KBM-7 (cell line): ENCODE measurements around the gene MUSTN1.

Experiments
- DNase-seq: peaks from one replicate; pipeline ENCODE4 v3.0.0-alpha.2; 2015
- in situ Hi-C: fragments of 300-500 bp; cut with MboI; formaldehyde crosslinking; loops from 2 replicates; pipeline ENCODE4 v1.14.3; 2020; ENCODE audit warnings: low sequenced_read_pairs, low pct_unique_long_range_greater_than_20kb, mixed read lengths

Gene MUSTN1

DNA sequence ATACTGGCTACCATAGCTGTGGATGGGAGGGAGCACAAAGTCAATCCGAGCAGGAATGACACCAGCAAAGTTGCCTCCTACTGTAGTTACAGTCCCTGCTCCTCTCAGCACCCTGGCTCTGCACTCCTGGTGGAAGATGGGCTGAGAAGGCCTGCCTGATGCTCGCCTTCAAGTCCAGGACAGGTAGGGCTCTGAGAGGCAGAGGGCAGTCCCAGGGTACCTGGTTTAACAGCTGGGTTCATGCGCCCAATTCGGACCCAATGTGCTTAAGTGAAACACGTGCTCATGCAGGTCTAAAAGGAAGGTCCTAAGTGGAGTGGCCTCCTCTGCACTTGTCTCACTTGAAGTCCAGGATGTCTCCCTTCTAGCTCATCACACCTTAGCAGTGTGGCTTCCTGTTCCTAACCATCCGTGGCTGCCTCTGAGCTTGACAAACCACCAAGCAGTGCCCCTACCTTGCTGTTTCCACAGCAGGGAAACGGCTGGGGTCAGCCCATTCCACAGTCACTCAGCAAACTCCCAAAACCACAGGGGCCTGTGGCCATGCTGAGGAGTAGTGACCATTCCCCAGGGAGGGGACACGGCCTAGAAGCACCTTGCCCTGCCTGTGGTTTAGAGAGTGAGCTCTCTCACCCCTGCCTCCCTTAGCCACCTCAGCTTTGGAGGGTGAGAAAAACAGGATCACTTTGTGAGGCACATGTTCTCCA lies 3.9 kb upstream of the MUSTN1 start:
- no peak for DNase-seq
- in situ Hi-C loops: no loop called here

- DNase-seq: no peak
- in situ Hi-C loops: no loop called here
Observed at GRCh38 chr3:52836986-52837385, 2.2 kb upstream of the MUSTN1 start.

DNA sequence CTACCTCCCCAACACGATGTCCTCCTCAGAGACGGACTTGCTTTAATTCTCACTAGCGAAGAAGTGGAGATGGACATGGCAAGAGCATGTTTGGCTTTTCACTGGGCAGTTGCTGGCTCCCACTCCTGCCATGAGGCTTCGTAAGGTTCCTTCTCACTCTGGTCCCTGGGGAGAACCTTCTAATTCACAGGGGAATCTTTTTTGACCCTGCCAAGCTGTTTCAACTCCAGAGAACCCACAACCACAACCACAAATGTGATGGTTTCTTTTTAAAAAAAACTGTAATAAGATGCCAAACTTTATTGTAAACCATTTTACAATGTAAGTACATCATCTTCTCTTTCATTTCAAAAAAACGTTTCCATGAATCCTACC lies 1.6 kb upstream of the MUSTN1 start:
- in situ Hi-C loops: no loop called here
- DNase-seq: no peak

GRCh38 chr3:52835766-52836470 lies 1.1 kb upstream of the MUSTN1 start:
- in situ Hi-C loops: no loop called here
- no peak for DNase-seq

DNA sequence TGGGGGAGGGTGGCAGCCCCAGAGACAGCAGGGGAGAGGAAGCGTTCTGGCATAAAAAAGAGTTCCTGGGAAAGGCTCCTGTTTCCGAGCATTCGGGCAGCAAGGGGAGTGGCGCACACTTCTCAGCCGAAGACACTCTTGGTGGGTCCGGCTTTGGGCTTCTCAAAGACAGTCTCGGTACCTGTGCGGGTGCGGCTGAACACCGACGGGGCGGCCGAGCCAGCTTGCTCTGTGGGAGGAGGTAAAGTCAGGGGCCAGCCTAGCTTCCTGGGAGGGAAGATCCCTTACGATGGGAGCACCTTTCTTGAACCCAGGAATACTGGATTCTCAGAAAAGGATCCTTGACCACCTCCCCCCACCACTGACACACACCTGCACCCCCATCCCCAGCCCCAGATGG lies 1.6 kb downstream of the MUSTN1 start:
- in situ Hi-C loops: no loop called here
- DNase-seq: no peak

GRCh38 chr3:52831500-52832301 lies 3.1 kb downstream of the MUSTN1 start:
- peak; percentile 34 for DNase-seq

DNA sequence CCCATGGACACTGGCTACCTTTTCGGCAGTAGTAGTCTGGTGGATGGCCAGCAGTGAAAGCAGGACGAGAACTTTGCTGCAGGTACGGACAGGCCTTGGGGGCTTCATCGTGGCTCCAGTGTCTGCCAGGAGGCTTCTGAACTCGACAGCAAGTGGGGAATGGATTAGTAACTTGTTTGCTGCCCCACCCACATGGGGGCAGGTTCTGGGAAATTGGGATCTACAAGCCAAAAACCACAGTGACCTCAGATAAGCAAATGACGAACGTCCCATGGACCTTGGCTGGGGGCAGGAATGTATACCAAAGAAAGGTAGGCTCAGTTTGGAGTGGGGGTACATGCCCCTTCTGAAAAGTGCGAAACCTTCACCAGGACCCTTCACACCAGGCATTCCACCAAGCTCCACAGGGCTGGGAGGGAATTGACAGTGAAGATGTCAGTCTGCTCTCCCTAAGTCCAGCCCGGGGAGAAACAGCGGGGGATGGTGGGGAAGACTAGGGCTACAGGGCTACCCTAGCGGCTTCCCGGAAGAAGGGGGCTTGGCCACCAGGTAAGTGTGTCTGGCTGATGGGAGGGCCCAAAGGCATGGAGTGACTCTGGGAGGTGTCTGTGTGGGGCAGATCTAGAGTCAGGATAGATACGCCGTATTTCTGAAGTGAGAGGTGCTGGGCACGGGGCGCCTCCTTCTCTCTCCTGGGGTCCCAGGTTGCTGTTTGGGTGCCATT lies 4.1 kb downstream of the MUSTN1 start, which contains the start of gene ITIH4:
ITIH4 (minus strand) TSS at position 138 of the 724 bp plus-strand sequence; CDS start at position 108, 30 bp downstream.
- in situ Hi-C loops: no loop called here
- DNase-seq: no peak

More at GRCh38 chr3:52831500-52832301, 3.1 kb downstream of the MUSTN1 start:
- in situ Hi-C loops: no loop called here

DNA sequence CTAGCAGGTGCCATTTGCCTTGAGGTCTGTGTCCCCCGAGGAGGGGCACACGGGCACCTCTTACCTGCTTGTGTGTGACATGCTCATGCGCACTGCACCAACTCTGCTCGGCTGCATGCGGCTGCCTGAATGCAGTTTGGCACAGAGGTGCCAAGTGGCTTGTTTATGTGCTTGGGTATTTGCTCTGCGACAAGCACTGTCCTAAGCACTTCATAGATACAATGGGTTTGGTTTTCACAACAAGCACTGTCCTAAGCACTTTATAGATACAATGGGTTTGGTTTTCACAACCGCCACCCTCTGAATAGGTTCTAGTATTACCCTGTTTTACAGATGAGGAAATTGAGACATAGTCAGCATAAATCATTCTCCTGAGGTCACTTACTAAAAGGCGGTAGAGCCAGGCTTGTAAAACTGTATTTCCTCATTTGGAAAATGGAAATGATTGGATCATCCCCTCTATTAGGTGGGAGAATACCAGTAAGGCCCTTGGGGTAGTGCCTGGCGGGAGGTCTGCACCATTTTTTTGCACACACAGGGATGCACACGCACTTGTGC lies 4.8 kb downstream of the MUSTN1 start:
- DNase-seq: no peak
- in situ Hi-C loops: no loop called here

- in situ Hi-C loops: no loop called here
- no peak for DNase-seq
Observed at GRCh38 chr3:52829482-52829881, 5.3 kb downstream of the MUSTN1 start.

DNA sequence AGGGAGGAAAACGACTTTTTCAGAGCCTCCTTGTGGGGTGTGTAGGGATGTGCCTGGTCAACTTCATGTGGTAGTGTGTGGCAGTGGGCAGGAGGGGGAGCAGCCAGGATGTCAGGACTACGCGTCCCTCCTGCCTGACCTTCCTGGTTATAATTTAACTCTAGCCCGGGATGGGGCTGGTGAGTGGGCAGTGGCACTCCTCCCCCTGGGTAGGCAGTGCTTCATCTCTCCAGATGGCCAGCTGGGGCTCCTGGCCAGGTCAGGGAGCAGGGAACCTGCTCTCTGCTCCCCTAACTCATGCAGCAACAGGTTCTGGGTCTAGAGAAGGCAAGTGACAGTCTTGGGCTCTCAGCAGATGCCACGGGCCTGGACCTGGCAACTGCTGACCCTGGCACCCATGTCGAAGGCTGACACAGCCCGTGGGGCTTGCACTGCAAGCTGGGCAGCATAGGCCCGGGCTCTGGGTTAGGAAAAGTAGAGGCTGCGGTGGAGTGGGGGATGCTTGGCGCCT lies 6.9 kb downstream of the MUSTN1 start:
- no peak for DNase-seq
- in situ Hi-C loops: no loop called here

DNA sequence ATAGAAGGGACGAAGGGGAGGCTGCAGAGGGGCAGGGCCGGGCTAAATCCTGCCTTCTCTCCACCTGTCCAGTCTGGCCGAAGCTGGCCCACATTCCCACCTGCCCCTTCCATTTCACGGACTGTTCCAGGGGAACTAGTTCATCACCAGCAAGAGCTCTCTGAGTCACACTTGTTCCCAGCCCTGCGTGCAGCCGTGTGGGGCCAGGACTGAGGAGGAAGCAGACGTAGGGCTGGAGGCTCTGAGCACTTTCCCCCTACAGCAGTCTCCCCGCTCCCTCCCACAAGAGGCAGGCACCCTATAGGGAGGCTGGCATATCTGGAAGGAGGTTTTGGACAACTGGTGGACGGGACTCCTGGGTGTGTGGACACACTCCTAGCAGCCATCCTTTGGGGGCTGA lies 7.4 kb downstream of the MUSTN1 start:
- in situ Hi-C loops: no loop called here
- DNase-seq: no peak

DNA sequence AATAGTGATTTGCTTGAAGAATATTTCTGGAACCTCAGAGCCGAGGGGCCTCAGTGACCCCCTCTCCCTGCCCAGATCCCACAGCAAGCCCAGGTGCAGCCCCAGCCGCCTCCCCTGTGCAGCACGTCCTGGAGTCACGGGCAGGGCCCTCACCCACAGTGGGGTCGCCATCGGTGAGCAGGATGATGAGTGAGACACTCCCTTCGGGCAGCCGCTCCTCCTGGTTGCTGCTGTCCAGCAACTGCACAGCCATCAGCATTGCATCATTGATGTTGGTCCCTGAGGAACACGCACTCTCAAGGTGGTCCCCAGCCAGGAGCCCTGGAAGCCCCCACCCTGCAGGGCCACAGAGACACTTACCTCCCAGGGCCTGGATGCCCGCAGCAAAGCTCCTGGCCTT lies 10.8 kb downstream of the MUSTN1 start:
- no peak for DNase-seq
- in situ Hi-C loops: no loop called here

DNA sequence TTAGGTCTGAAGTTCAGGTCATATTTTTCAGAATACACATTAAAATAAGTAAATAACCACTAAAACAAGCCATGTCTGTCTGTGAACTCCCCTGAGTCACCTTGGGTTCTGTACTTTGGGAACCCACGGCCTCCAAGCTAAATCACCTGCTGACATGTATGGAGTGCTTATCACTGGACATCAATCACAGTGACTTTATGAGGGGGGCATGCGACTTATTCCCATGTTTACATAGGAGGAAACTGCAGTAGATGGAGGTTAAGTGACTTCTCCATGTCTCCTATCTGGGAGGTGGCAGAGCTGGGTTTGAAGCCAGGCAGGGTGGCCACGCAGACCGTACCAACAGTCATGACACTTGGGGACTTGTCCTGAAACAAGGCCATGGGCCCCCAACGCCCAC lies 12.5 kb downstream of the MUSTN1 start:
- no peak for DNase-seq
- in situ Hi-C loops: no loop called here

- DNase-seq: peak; percentile 42
- in situ Hi-C loops: no loop called here
Observed at GRCh38 chr3:52820736-52821135, 14.1 kb downstream of the MUSTN1 start.

GRCh38 chr3:52819936-52820335 lies 14.9 kb downstream of the MUSTN1 start:
- no peak for DNase-seq
- in situ Hi-C loops: no loop called here

- no peak for DNase-seq
- in situ Hi-C loops: no loop called here
Observed at GRCh38 chr3:52817860-52818259, 17.0 kb downstream of the MUSTN1 start.

- DNase-seq: no peak
- in situ Hi-C loops: no loop called here
Observed at GRCh38 chr3:52817221-52817620, 17.6 kb downstream of the MUSTN1 start.

GRCh38 chr3:52816654-52817053 lies 18.2 kb downstream of the MUSTN1 start:
- in situ Hi-C loops: no loop called here
- no peak for DNase-seq

- in situ Hi-C loops: no loop called here
- no peak for DNase-seq
Observed at GRCh38 chr3:52816199-52816598, 18.6 kb downstream of the MUSTN1 start.
